Activated B cell treated with CpG ODN at 0.5 μM for 24 hours (primary cell): ENCODE measurements around the gene SMO. TPM values are rescaled to one million over a fixed set of nuclear protein-coding genes. Genes with fewer than 3 reads are reported as not detected.

Experiments used
- ATAC-seq: fragments of 200-7000 bp; cut with Tn5 transposase; one replicate; pipeline ENCODE4 v1.10.0; 2021; ENCODE audit warnings: low read depth, mild to moderate bottlenecking, moderate library complexity
- CTCF ChIA-PET: fragments of 350-600 bp; sonication (Branson Sonifier 250); formaldehyde crosslinking; loops from one replicate; lab custom pipeline; 2021; ENCODE audit warnings: antibody characterized with exemption; lab: Charles Lee
- POLR2A ChIA-PET: fragments of 350-600 bp; sonication (Branson Sonifier 250); formaldehyde crosslinking; loops from one replicate; lab custom pipeline; 2021; ENCODE audit warnings: antibody characterized with exemption; lab: Charles Lee
- DNase-seq: peaks from one replicate; pipeline ENCODE4 v3.0.0; 2022
- H3K27ac Mint-ChIP-seq: one replicate; pipeline ENCODE4 v1.8.0; 2020; ENCODE audit warnings: mixed read lengths
- H3K27me3 Mint-ChIP-seq: one replicate; pipeline ENCODE4 v1.8.0; 2021; ENCODE audit warnings: mixed read lengths
- H3K36me3 Mint-ChIP-seq: one replicate; pipeline ENCODE4 v1.8.0; 2021; ENCODE audit warnings: low read depth, mixed read lengths
- H3K4me1 Mint-ChIP-seq: one replicate; pipeline ENCODE4 v1.8.0; 2021; ENCODE audit warnings: mixed read lengths
- H3K4me3 Mint-ChIP-seq: one replicate; pipeline ENCODE4 v1.8.0; 2020; ENCODE audit warnings: mild to moderate bottlenecking, mixed read lengths
- H3K9me3 Mint-ChIP-seq: one replicate; pipeline ENCODE4 v1.8.0; 2020; ENCODE audit warnings: mixed read lengths
- CTCF ChIP-seq: fragments of 200-600 bp; IDR thresholded peaks from one replicate; pipeline ENCODE4 v1.8.0; 2022; ENCODE audit warnings: antibody characterized with exemption, mild to moderate bottlenecking
- intact Hi-C: fragments of 100-400 bp; cut with micrococcal nuclease; formaldehyde crosslinking; loops from one replicate; pipeline ENCODE4 v1.15.1; 2024
- total RNA-seq: library from RNA; stranded (reverse); gene quantifications from 2 replicates; pipeline ENCODE4 v1.2.3, GENCODE V29; 2022

The SMO gene
- total RNA-seq, 1 donor from 2014 or later, result 1.8 TPM

- ATAC-seq, result peak; percentile 34
- DNase-seq, result no peak
- no peaks in the 10 kb centered on the region for H3K36me3 Mint-ChIP-seq
- no peak overlapping the region for H3K27ac Mint-ChIP-seq
- H3K4me3 Mint-ChIP-seq, result peak overlapping the region; percentile 85
- ChIA-PET POLR2A (interaction anchor here (0.7 to 1.4 kb wide), 2 partner anchors 39 to 655 kb away, joined by 4 read pairs; no protein-coding TSS in a partner anchor), CTCF (interaction anchor here (1.4 kb wide), 1 partner anchor 25 kb away, joined by 4 read pairs; no protein-coding TSS in a partner anchor)
- H3K9me3 Mint-ChIP-seq, result no peaks in the 10 kb centered on the region
- peaks cover 22% of the 10 kb centered on the region for H3K4me1 Mint-ChIP-seq
- H3K27me3 Mint-ChIP-seq, result peaks cover 23% of the 10 kb centered on the region
- intact Hi-C loops, result loop anchor here (2.0 kb wide), 2 partner anchors 20 to 22 kb away; no protein-coding TSS in a partner anchor
- no peak for TF ChIP-seq CTCF
Observed at GRCh38 chr7:129188892-129189660, 643 bp downstream of the SMO start.

- no peaks in the 10 kb centered on the region for H3K9me3 Mint-ChIP-seq
- ChIA-PET CTCF (interaction anchor here (1.4 kb wide), 1 partner anchor 26 kb away, joined by 4 read pairs; no protein-coding TSS in a partner anchor), POLR2A (interaction anchor here (0.5 kb wide), 1 partner anchor 30 kb away, joined by 6 read pairs; no protein-coding TSS in a partner anchor)
- H3K4me1 Mint-ChIP-seq, result peaks cover 22% of the 10 kb centered on the region
- peak overlapping the region; percentile 79 for H3K4me3 Mint-ChIP-seq
- intact Hi-C loops, result loop anchor here (2.0 kb wide), 2 partner anchors 21 kb away; no protein-coding TSS in a partner anchor
- no peak for TF ChIP-seq CTCF
- H3K27me3 Mint-ChIP-seq, result peaks cover 23% of the 10 kb centered on the region
- no peaks in the 10 kb centered on the region for H3K36me3 Mint-ChIP-seq
- DNase-seq, result no peak
- no peak for ATAC-seq
- no peak overlapping the region for H3K27ac Mint-ChIP-seq
Observed at GRCh38 chr7:129189661-129190310, 1.4 kb downstream of the SMO start.

GRCh38 chr7:129191272-129191671, 2.8 kb downstream of the SMO start:
- Mint-ChIP-seq H3K27me3 (peaks cover 23% of the 10 kb centered on the region), H3K27ac (no peak overlapping the region), H3K4me3 (no peak overlapping the region), H3K9me3 (no peaks in the 10 kb centered on the region), H3K36me3 (no peaks in the 10 kb centered on the region), H3K4me1 (peaks cover 21% of the 10 kb centered on the region)
- intact Hi-C loops, result no loop called here
- ChIA-PET POLR2A (no interaction called here), CTCF (no interaction called here)
- TF ChIP-seq CTCF, result no peak
- no peak for DNase-seq
- no peak for ATAC-seq

- no peaks in the 10 kb centered on the region for H3K9me3 Mint-ChIP-seq
- no peak overlapping the region for H3K4me3 Mint-ChIP-seq
- peaks cover 12% of the 10 kb centered on the region for H3K4me1 Mint-ChIP-seq
- DNase-seq, result no peak
- POLR2A ChIA-PET, result no interaction called here
- H3K36me3 Mint-ChIP-seq, result no peaks in the 10 kb centered on the region
- no peak for ATAC-seq
- intact Hi-C loops, result no loop called here
- H3K27me3 Mint-ChIP-seq, result peaks cover 23% of the 10 kb centered on the region
- TF ChIP-seq CTCF, result no peak
- CTCF ChIA-PET, result interaction anchor here (1.6 kb wide), 1 partner anchor 30 kb away, joined by 4 read pairs; no protein-coding TSS in a partner anchor
- H3K27ac Mint-ChIP-seq, result no peak overlapping the region
Observed at GRCh38 chr7:129193892-129194291, 5.5 kb downstream of the SMO start.

- H3K36me3 Mint-ChIP-seq, result no peaks in the 10 kb centered on the region
- ChIA-PET POLR2A (no interaction called here), CTCF (interaction anchor here (0.6 to 2.0 kb wide), 2 partner anchors 12 to 754 kb away, joined by 3 to 6 read pairs; no protein-coding TSS in a partner anchor)
- no peak overlapping the region for H3K4me3 Mint-ChIP-seq
- no peak for TF ChIP-seq CTCF
- peaks cover 5% of the 10 kb centered on the region for H3K4me1 Mint-ChIP-seq
- intact Hi-C loops, result no loop called here
- H3K27ac Mint-ChIP-seq, result no peak overlapping the region
- no peaks in the 10 kb centered on the region for H3K9me3 Mint-ChIP-seq
- no peaks in the 10 kb centered on the region for H3K27me3 Mint-ChIP-seq
- DNase-seq (no peak), ATAC-seq (no peak)
Observed at GRCh38 chr7:129197771-129198170, 9.3 kb downstream of the SMO start.
